SH-SY5Y (cell line): ENCODE data around the gene SLC38A10.

ENCODE experiments used
- GATA2 ChIP-seq: IDR thresholded peaks from 2 replicates; pipeline ENCODE4 v1.6.1; 2011; ENCODE audit warnings: mild to moderate bottlenecking, low read depth, low read length
- GATA3 ChIP-seq: IDR thresholded peaks from 2 replicates; pipeline ENCODE4 v1.6.1; 2011; ENCODE audit warnings: low read depth, mild to moderate bottlenecking, low read length, moderate library complexity

The SLC38A10 gene

DNA sequence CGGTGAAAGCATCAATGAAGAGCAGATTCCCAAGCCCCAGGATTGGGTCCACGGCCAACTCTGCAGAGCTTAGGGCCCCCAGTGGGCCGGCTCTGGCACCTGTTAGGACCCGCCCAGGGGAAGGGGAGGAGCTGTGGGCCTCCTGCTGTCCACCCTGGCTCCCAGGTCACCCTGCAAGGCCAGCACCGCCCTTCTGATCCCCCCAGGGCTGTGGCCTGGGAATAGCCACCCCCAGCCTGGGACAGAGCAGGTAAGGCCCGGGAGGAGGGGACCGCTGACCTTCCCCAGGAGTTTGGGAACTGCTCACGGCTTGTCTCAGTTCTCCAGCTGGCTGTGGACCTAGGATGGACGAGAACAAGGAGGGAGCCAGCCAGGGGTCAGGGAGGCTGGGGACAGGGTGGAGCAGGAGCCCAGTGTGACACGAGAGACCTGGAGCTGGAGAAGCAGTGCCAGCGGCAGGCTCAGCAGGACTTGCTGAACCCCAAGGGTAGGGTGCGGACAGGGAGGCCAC lies 39.3 kb upstream of the SLC38A10 start:
- TF ChIP-seq GATA3 (no peak), GATA2 (no peak)

DNA sequence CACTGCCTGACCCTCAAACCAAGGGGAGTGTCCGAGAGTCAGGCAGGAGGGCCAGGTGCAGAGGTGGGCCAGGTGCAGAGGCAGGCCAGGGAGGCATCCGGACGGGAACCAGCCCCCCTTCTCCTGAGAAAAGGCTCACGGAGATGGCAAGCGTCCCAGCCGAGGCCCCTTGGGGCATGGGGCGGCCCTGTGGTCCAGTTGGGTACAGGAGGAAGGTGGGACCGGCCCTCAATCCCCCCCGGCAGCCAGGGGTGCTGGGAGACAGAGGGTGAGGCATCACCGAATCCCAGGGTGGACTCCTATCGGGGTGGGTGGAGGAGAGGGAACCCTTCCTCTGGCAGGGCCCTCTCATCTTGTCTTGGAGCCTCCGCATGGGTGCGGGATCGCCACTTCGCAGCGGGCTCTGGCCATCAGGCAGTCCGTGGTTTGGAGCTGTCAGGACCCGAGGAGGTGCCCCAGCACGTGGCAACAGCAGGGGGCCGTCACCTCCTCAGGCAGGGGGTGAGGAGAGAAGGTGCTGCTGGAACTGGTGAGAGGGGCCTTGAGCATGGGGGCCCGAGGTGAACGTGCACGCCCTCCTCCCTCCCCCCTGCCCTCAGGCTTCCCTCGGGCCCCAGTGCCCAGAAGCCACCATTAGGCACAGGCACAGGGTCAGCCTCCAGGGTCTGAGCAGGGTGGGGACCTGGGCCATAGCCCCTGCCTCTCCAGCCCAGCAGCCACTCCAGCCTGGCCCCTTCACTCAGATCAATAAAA lies 38.7 kb upstream of the SLC38A10 start:
- no peak for TF ChIP-seq GATA2
- TF ChIP-seq GATA3: no peak

DNA sequence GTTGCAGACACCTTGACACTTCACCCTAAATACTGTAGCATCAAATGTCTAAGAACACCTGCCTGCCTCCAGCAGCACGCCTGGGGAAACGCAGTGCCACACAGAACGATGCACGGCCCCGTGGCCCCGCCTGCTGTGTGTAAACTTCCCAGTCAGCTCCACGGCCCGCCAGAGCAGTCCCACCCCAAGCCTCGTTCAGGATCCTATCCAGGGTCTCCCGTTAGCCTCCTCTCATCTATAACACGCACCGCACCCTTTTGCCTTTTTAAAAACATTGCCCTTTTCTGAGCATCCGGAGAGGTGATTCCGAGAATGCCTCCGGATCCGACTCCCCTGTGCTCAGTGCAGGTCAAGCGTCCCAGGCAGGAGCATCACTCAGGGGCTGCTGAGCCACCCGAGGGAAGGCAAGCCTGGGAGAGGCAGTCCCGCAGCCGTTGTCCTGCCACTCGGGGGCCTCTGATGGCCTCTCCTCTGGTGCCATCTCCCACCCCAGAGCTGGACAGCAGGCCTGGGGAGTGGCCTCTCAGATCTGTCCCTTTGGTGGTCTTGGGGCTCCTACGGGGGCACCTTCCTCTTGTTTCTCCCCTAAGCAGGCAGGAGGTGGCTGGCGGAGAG lies 37.9 kb upstream of the SLC38A10 start:
- TF ChIP-seq GATA3 (no peak), GATA2 (no peak)

DNA sequence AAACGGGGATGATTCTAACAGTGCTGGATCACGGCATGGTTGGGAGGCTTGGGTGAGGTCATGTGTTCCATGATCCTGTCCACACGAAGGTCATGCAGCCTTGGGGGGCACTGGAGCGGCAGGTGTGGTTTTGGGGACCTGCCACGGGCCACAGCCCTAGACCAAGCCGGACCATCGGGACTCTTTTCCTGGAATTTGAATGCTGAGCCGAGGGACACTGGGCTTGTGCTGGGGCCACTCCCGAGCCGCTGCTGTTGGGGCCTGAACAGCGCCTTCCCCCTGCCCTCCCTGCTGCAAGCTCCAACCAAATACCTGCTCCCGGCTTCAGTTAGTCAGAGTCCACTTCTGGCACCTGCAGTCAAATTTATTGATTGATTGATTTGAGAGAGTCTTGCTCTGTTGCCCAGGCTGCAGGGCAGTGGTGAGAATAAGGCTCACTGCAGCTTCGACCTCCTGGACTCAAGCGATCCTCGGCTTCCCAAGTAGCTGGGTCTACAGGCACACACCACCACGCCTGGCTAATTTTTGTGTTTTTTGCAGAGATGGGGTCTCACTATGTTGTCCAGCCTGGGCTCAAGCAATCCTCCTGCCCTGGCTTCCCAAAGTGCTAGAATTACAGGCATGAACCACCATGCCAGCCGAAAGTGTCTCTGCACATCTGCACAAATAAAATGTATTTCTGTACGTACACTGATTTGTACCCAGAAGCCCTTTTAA lies 37.2 kb upstream of the SLC38A10 start:
- TF ChIP-seq GATA3 (no peak), GATA2 (no peak)

DNA sequence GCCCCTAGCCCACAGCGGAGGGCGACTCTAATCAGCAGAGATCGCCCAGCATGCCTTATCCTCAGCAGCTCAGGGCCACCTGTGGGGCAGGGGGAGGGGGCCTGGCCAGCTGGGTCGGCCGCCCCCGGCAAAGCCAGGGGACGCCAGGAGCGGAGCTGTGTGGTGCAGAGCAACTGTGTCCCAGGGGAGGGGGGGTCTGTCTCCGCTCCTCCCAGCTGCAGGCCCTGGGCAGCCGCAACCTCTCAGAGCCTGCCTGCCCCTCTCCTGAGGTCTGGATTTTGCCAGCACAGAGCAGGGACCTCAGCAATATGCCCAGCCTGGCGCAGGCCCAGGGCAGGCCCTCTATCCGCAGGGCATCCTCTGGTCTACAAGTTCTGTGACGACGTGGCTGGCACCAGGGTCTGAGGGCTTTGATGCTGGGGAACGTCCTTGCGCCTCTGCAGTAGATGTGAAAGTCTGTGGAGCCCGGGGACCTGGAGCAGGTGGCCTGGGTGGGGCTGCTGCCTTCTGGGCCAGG lies 36.5 kb upstream of the SLC38A10 start:
- peak; percentile 94 for TF ChIP-seq GATA2
- no peak for TF ChIP-seq GATA3

DNA sequence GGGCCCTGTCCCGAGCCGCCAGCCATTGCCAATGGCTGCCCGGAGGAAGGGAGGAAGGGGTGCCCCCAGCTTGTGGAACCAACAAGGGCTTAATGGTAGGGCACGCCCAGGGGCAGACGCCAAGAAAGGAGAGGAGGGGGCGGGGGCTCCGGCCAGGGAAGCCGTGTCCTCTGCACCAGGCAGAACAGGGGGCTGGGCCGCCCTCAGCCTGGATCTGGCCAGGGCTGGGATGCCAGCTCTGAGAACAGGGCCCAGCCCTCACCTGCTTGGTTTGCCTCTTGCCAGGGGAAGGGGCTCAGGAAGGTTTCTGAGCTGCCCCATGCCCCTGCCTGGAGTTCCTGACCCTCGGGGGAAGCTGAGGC lies 35.8 kb upstream of the SLC38A10 start:
- TF ChIP-seq GATA2: no peak
- no peak for TF ChIP-seq GATA3

DNA sequence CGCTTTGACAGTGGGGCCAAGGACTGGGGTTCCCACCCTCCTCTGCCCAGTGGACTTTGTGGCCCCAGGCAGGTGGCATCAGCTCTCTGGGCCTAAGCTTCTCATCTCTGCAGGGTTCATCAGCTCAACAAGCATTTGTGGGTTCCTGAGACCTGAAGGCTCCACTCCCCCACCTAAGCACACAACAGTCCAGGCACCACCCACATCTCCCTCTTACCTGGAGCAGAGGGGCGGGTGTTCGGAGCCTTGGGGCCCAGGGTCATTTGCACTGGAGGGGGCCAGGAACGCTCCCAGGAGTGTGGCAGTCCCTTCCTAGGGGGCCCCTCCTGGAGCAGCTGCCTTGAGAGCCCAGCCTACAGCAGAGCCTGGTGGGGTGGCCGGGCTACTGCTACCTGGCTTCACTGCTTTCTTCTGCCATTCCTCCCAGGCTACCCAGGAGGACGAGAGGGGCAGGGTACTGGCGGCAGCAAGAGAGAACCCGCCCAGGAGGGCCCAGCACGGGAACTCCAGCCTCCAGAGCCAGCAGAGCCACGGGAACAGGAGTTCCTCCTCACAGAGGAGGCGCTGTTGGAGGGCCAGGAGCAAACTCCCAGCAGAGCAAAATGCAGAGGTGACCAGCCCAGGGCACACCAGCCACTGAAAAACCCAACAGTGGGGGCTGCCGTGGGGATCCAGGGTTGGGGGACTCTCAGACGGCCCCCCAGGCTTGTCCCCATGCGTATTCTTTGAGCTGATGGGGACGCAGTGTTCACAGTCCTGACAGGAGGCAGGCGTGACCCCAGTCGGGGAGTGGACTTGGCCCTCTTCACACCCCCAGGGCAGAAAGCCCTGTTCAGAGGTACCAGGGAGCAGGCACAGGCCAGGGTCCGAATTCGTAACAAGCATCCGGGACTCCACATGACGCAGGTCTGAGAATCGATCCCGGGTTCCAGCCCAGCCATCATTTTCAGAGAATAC lies 35.1 kb upstream of the SLC38A10 start:
- TF ChIP-seq GATA2 (no peak), GATA3 (no peak)

DNA sequence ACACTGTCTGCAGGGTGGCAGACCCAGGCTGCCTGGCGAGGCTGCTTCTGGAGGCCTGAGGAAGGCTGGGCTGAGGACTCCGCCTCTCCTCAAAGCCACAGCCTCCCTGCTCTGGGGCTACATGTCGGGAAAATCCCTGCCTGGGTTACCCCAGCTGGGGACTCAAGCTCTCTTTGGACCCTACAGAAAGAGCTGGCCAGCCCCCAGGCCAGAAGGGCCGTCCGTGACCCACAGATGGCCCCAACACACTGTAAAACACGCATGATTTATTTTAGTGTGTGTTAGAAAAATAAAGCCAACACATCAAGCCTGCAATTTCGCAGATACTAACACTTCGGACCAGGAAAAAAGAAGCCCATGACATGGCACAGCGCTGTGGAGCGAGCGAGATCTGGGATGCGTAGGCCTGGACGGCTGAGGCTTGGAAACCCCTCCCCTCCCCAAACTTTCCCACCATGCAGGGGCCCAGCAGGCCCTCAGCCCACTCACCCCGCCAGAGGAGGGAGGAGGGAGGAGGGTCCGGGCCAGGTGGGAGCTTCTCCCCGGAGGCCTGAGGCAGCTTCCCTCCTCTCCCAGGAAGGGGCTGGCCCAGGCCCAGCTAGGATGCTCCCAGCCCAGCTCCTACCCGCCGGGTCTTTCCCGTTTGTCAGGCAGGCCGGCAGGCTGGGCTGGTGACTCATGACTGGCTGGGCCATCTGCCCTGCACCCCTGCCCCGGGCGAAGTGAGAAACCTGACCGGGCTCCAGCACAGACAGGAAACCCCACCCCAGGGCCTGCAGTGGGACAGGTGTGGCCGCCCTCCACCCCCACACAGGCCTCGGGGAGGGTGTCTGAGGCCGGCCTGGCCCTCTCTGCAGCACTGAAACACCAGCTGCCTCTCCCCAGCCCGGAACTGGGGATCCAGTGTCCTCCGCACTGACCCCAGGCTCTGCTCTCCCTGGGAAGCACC lies 34.1 kb upstream of the SLC38A10 start:
- TF ChIP-seq GATA3 (no peak), GATA2 (no peak; the same call in 1 of the 2 replicates)

DNA sequence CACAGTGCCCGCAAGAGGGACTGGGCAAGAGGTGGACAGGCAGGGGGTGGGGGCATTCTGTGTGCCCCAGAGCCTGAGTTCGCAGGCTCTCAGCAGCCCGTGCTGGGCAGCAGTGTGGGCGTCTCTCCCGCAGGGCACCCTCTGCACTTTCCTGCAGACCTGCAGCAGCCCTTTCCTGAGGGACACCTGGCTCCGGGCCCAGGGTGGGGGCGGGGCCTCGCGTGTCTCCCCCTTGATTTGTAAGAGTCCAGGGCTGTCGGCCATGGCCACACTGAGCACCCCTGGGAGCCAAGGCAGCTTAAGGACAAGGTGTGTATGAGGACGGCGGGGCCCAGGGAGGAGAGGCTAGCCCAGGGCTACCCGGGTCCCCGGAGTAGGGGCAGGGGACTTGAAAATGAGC lies 33.4 kb upstream of the SLC38A10 start:
- no peak for TF ChIP-seq GATA2
- no peak for TF ChIP-seq GATA3

DNA sequence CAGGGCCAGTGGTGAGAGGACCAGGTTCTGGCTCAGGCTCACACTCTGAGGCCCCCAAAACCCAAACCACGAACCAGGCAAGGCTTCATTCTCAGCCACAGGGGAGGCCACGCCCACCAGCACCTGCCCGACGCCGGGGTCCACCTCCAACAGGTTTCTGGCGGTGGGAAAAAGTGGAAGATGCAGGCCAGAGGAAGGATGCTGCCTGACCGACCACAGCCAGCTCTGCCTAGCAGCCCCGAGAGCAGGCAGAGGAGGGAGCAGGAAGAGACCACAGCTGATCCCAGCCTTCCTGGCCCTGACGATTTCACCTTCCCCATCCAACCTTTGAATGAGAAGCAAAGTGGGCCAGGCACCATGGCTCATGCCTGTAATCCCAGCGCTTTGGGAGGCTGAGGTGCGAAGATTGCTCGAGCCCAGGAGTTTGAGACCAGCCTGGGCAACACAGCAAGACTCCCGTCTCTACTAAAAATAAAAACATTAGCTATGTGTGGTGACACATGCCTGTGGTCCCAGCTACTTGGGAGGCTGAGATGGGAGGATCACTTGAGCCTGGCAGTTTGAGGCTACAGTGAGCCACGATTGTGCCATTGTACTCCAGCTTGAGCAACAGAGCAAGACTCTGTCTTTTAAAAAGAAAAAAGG lies 30.7 kb upstream of the SLC38A10 start:
- TF ChIP-seq GATA2: no peak
- TF ChIP-seq GATA3: no peak

DNA sequence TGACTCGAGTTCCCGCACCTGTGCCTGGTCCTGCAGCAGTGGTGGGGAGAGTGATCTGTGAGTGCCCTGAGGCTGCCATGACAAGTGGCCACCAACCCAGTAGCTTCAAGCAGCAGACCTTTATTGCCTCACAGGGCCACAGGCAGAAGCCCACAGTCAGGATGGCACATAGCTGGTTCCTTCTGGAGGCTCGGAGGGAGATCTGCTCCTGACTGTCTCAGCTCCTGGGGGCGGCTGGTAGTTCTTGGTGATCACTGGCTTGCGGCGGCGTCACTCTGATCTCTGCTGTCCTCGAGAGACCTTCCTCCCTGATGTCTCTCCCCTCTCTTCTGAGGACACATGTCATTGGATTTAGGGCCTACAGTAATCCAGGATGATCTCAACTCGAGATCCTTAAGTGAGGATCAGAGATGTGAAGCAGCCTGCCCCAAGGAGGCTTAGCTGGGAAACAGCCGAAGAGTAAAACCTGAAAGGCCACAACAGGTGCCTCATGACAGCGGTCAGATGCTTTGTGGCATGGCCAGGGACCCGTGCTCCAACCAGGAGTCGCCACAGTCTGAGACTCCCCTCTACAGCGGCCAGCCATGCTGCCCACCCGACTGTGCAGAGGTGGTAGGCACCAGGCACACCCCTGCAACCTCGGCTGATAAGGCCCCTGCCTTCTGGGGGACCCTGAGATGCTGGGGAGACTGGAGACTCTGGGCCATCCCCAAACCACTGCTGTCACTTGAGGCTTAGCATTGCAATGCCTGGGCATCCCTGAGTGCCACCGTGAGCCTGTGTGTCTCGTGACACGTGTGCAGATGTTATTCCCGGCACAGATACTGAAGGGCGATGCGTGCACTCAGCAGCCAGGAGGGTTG lies 30.0 kb upstream of the SLC38A10 start:
- TF ChIP-seq GATA2: no peak
- no peak for TF ChIP-seq GATA3
